Vagina (tissue), 2 donors: Measurements from ENCODE around the gene PAPSS1. TPM values are rescaled to one million over a fixed set of nuclear protein-coding genes. Genes with fewer than 3 reads are reported as not detected.

Experiments
- DNase-seq, 2 donors: peaks; one replicate each; pipeline ENCODE4 v3.0.0-alpha.2; 2017; ENCODE audit errors: extremely low spot score in 2 of 2
- H3K27ac ChIP-seq: fragments of 200-600 bp; sonication (generic); one replicate; pipeline ENCODE4 v1.5.1; 2019
- H3K27me3 ChIP-seq: fragments of 200-600 bp; sonication (generic); one replicate; pipeline ENCODE4 v1.5.1; 2019
- H3K36me3 ChIP-seq, 2 donors: fragments of 200-600 bp; sonication (generic); one replicate each; pipeline ENCODE4 v1.5.1; 2017 to 2019
- H3K4me1 ChIP-seq: fragments of 200-600 bp; sonication (generic); one replicate; pipeline ENCODE4 v1.5.1; 2019
- H3K4me3 ChIP-seq, 2 donors: fragments of 200-600 bp; sonication (generic); 1 replicate in 1 of 2; 2 replicates in 1 of 2; pipeline ENCODE4 v1.5.1; 2016 to 2019
- H3K9me3 ChIP-seq: fragments of 200-600 bp; sonication (generic); one replicate; pipeline ENCODE4 v1.5.1; 2019
- POLR2A ChIP-seq, 2 donors: fragments of 450-650 bp; IDR thresholded peaks; one replicate each; pipeline ENCODE4 v1.6.1; 2017; ENCODE audit warnings: antibody characterized with exemption in 2 of 2, mild to moderate bottlenecking in 2 of 2, moderate library complexity in 2 of 2
- POLR2AphosphoS5 ChIP-seq, 2 donors: sonication (generic); formaldehyde crosslinking; IDR thresholded peaks; one replicate each; pipeline ENCODE4 v1.9.0; 2017; ENCODE audit warnings: antibody characterized with exemption in 2 of 2, mild to moderate bottlenecking in 2 of 2, low read depth in 1 of 2; ENCODE audit not compliant: insufficient read depth in 1 of 2
- intact Hi-C: fragments of 100-400 bp; cut with DNase I; formaldehyde crosslinking; loops from one replicate; pipeline ENCODE4 v1.15.1; 2023
- total RNA-seq: library from RNA; depleted of rRNA; stranded (reverse); fragments of >200 nt; gene quantifications from one replicate; pipeline ENCODE4 v1.2.3, GENCODE V29; 2016
- TF ChIP-seq, protein P1 (sequence below), 3 experiments: fragments of 450-650 bp in 2 of 3; fragments of 200-600 bp in 1 of 3; sonication (generic) in 1 of 3; IDR thresholded peaks; one replicate each; pipeline ENCODE4 v1.5.1; 2017 to 2019; ENCODE audit warnings: antibody characterized with exemption in 3 of 3, mild to moderate bottlenecking in 2 of 3, moderate library complexity in 2 of 3

Gene PAPSS1
- total RNA-seq, 1 donor from 2014 or later = 27.5 TPM

DNA sequence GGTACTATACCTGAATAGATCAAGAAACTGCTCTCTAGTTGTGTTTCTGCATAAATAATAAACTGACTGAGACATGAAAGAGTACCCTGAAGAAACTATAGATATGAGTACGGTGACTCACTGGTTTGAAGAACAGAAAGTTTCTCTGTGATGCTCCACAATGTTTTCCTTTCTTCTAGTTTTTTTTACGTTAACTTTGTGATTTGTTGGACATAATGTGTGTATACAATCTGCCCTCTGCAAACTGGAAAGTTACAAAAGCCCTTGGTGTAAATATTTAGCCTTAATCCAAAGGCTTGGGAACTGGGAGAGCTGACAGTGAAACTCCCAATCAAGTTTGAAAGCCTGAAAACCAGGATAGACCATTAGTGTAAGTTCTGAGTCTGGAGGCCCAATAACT is 31.6 kb upstream of the PAPSS1 start:
- H3K27me3 ChIP-seq = no peaks in the 10 kb centered on the region
- intact Hi-C loops = no loop called here
- no peak overlapping the region for H3K27ac ChIP-seq
- H3K9me3 ChIP-seq = no peaks in the 10 kb centered on the region
- no peaks in the 10 kb centered on the region for H3K36me3 ChIP-seq
- TF ChIP-seq POLR2AphosphoS5 (IDR thresholded peaks at IDR 0.05; ENCODE audit: insufficient read depth in 1 of 2, low read depth in 1 of 2) = no peak
- TF ChIP-seq POLR2A (IDR thresholded peaks at IDR 0.05) = no peak
- no peak overlapping the region for H3K4me3 ChIP-seq
- no peak for DNase-seq
- H3K4me1 ChIP-seq = no peaks in the 10 kb centered on the region

DNA sequence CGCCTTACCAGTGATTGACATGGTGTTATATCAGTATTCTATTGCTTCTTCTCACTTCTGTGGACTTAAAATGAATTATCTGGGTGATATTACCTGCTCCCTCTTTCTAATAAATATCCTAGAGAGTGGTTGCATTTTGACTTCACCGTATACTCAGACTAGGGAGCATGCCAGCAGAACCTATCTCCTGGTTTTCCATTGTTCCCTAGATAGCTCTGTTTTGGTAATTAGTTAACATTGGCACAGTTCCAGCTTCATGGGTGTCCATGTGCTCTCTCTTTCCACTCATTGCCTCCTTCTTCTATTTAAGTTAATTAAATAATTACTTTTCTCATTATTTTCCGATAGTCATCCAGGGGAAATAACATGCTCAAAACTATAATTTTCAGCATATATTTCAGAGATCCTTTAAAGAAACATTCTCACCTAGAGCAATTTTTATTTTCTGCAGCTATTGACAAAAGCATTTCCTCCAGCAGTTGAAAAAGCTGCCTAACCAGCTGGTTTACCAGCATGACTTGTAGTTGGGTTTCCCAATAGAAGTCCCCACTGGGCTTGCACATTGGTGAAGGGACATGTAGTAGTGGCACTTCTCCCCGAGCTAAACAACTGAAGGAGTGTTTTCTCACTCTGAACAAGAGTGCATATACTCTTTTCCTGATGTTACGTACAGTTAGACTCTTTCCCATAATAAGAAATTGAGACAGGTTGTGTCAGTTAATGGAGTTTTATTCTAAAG is 27.9 kb upstream of the PAPSS1 start:
- TF ChIP-seq, protein P1, sequence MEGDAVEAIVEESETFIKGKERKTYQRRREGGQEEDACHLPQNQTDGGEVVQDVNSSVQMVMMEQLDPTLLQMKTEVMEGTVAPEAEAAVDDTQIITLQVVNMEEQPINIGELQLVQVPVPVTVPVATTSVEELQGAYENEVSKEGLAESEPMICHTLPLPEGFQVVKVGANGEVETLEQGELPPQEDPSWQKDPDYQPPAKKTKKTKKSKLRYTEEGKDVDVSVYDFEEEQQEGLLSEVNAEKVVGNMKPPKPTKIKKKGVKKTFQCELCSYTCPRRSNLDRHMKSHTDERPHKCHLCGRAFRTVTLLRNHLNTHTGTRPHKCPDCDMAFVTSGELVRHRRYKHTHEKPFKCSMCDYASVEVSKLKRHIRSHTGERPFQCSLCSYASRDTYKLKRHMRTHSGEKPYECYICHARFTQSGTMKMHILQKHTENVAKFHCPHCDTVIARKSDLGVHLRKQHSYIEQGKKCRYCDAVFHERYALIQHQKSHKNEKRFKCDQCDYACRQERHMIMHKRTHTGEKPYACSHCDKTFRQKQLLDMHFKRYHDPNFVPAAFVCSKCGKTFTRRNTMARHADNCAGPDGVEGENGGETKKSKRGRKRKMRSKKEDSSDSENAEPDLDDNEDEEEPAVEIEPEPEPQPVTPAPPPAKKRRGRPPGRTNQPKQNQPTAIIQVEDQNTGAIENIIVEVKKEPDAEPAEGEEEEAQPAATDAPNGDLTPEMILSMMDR (IDR thresholded peaks at IDR 0.05) = no peak
- TF ChIP-seq POLR2A (IDR thresholded peaks at IDR 0.05) = no peak
- TF ChIP-seq POLR2AphosphoS5 (IDR thresholded peaks at IDR 0.05; ENCODE audit: insufficient read depth in 1 of 2, low read depth in 1 of 2) = no peak
- H3K27me3 ChIP-seq = no peaks in the 10 kb centered on the region
- no peak overlapping the region for H3K4me3 ChIP-seq
- no peak overlapping the region for H3K27ac ChIP-seq
- no peaks in the 10 kb centered on the region for H3K9me3 ChIP-seq
- DNase-seq = no peak
- H3K4me1 ChIP-seq = no peaks in the 10 kb centered on the region
- H3K36me3 ChIP-seq = no peaks in the 10 kb centered on the region
- intact Hi-C loops = no loop called here

DNA sequence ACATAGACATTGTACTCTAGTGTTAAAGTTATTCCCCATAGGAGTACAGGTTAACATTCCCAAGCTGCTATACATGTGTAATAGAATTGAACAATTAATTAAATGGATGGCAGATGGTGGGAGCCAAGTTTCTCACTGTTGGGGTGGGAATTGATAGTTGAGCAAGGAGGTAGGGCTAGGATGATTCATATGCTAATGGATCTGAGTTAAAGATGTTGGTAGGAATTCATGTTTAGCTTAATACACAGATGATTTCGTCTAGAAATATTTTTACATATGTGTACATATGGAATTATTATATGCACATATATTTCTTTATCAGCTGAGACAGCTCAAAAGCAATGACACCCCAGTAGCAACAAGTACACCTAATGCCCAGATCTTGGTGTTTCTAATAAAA is 26.1 kb upstream of the PAPSS1 start:
- Histone ChIP-seq H3K27ac (no peak overlapping the region), H3K9me3 (no peaks in the 10 kb centered on the region), H3K36me3 (no peaks in the 10 kb centered on the region), H3K4me3 (no peak overlapping the region), H3K27me3 (no peaks in the 10 kb centered on the region), H3K4me1 (peaks cover 2% of the 10 kb centered on the region)
- intact Hi-C loops = no loop called here
- TF ChIP-seq, protein P1 (IDR thresholded peaks at IDR 0.05) = no peak
- TF ChIP-seq POLR2A (IDR thresholded peaks at IDR 0.05) = no peak
- no peak for TF ChIP-seq POLR2AphosphoS5 (IDR thresholded peaks at IDR 0.05; ENCODE audit: insufficient read depth in 1 of 2, low read depth in 1 of 2)
- no peak for DNase-seq

DNA sequence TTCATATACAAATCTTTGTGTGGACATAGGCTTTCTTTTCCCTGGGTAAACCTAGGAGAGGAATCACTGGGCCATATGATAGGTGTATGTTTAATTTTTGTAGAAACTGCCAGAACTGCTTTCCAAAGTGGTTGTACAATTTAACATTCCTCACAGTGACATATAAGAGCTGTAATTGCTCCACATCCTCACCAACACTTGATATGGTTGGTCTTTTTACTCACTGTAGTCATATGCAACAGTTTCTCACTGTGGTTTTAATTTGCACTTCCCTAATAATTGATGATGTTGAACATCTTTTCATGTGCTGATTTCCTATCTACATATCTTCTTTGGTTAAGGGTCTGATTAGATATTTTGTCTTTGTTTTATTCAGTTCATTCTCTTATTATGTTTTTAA is 24.5 kb upstream of the PAPSS1 start:
- TF ChIP-seq, protein P1 (IDR thresholded peaks at IDR 0.05) = no peak
- H3K27me3 ChIP-seq = no peaks in the 10 kb centered on the region
- intact Hi-C loops = no loop called here
- DNase-seq = no peak
- no peaks in the 10 kb centered on the region for H3K36me3 ChIP-seq
- H3K27ac ChIP-seq = no peak overlapping the region
- peaks cover 16% of the 10 kb centered on the region for H3K4me1 ChIP-seq
- H3K9me3 ChIP-seq = no peaks in the 10 kb centered on the region
- H3K4me3 ChIP-seq = no peak overlapping the region

DNA sequence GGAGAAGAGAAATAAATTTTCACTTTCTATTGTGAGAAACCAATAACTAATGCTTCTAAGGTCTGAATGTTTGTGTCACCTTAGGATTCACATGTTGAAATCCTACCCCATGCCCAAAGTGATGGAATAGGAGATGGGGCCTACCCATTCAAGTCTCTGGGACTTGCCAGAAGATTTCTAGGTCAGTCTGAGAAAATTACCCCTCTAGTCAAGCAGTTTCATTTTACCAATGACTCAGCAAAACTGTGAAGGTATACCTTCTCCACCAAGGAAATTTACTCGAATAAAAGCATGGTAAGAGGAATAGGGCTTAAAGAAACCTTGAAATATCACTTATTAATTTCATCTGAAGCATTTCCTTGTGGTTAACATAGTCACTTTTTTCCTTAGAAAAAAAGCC is 23.5 kb upstream of the PAPSS1 start:
- intact Hi-C loops = no loop called here
- DNase-seq = no peak
- Histone ChIP-seq H3K36me3 (no peaks in the 10 kb centered on the region), H3K4me1 (peaks cover 16% of the 10 kb centered on the region), H3K27ac (no peak overlapping the region), H3K27me3 (no peaks in the 10 kb centered on the region), H3K4me3 (no peak overlapping the region), H3K9me3 (no peaks in the 10 kb centered on the region)
- TF ChIP-seq POLR2AphosphoS5 (IDR thresholded peaks at IDR 0.05; ENCODE audit: insufficient read depth in 1 of 2, low read depth in 1 of 2) (no peak), POLR2A (IDR thresholded peaks at IDR 0.05) (no peak)
- TF ChIP-seq, protein P1 (IDR thresholded peaks at IDR 0.05) = no peak
